Breast epithelium (tissue), 3 donors: ENCODE measurements around the gene DSCAM.

Experiments
- CTCF ChIP-seq, 3 donors: fragments of 450-650 bp; IDR thresholded peaks; one replicate each; pipeline ENCODE4 v1.5.1; 2016 to 2017; ENCODE audit warnings: antibody characterized with exemption in 3 of 3, mild to moderate bottlenecking in 3 of 3, moderate library complexity in 3 of 3
- POLR2A ChIP-seq: fragments of 450-650 bp; IDR thresholded peaks from one replicate; pipeline ENCODE4 v1.6.1; 2016; ENCODE audit warnings: antibody characterized with exemption, mild to moderate bottlenecking, moderate library complexity
- POLR2AphosphoS5 ChIP-seq, 3 donors: sonication (generic); formaldehyde crosslinking; IDR thresholded peaks; one replicate each; pipeline ENCODE4 v1.6.1; 2017; ENCODE audit warnings: antibody characterized with exemption in 3 of 3

GRCh38 chr21:40185208-40185607, 661.8 kb downstream of the DSCAM start:
- TF ChIP-seq CTCF (IDR thresholded peaks at IDR 0.05): no peak
- TF ChIP-seq POLR2AphosphoS5 (IDR thresholded peaks at IDR 0.05): no peak
- TF ChIP-seq POLR2A: no peak
